ENCODE results near the gene ARFIP2.

- TF ChIP-seq POLR2A (IDR thresholded peaks at IDR 0.05; ENCODE audit: low read depth, low read length) (no peak), POLR2AphosphoS5 (IDR thresholded peaks at IDR 0.05; ENCODE audit: low read depth, low read length) (no peak)
These were observed 1.3 kb upstream of the ARFIP2 start for GRCh38 chr11:6482441-6482840.

All from GM12892 (cell line).